Measurements from ENCODE around the gene GRB2.
"Not testable (repeated sequence)": the region's sequence is repeated elsewhere in the genome, so short reads cannot be mapped to it uniquely, and the experiment has no call there.

- not testable (repeated sequence) for TF ChIP-seq CTCF (conservative IDR thresholded peaks at IDR 0.05; ENCODE audit: low read depth, low read length); EZH2 (IDR thresholded peaks at IDR 0.05; ENCODE audit: borderline replicate concordance, low read depth, low read length, poor library complexity, severe bottlenecking)
Measured at GRCh38 chr17:75437404-75437803, 31.9 kb upstream of the GRB2 start.

Data from A673 (cell line).